Measurements from ENCODE around the gene CCHCR1. TPM values are rescaled to one million over a fixed set of nuclear protein-coding genes. Genes with fewer than 3 reads are reported as not detected.

Gene CCHCR1
- total RNA-seq, 2 donors from 2014 or later: 31.8 to 55.4 TPM

GRCh38 chr6:31118178-31118577 lies 39.4 kb downstream of the CCHCR1 start:
- peaks cover 5% of the 10 kb centered on the region for H3K4me1 ChIP-seq
- no peak overlapping the region for H3K27ac ChIP-seq
- H3K9ac ChIP-seq (ENCODE audit: low read depth in 2 of 2, low read length in 2 of 2): no peak overlapping the region
- H3K27me3 ChIP-seq: no peaks in the 10 kb centered on the region
- H3K4me3 ChIP-seq: no peak overlapping the region
- no peaks in the 10 kb centered on the region for H3K9me3 ChIP-seq
- no peaks in the 10 kb centered on the region for H3K36me3 ChIP-seq
- no peak for DNase-seq
- intact Hi-C loops (cut with DNase I): no loop called here
- TF ChIP-seq CTCF (IDR thresholded peaks at IDR 0.05): no peak

GRCh38 chr6:31116661-31117385 lies 40.8 kb downstream of the CCHCR1 start:
- no peak for DNase-seq

GRCh38 chr6:31115941-31116560 lies 41.6 kb downstream of the CCHCR1 start:
- Histone ChIP-seq H3K27ac (no peak overlapping the region), H3K27me3 (no peaks in the 10 kb centered on the region), H3K4me3 (no peak overlapping the region), H3K9me3 (no peaks in the 10 kb centered on the region), H3K9ac (ENCODE audit: low read depth in 2 of 2, low read length in 2 of 2) (no peak overlapping the region), H3K4me1 (peaks cover 5% of the 10 kb centered on the region), H3K36me3 (no peaks in the 10 kb centered on the region)
- no peak for TF ChIP-seq CTCF (IDR thresholded peaks at IDR 0.05)
- intact Hi-C loops (cut with DNase I): no loop called here
- DNase-seq: no peak

More at GRCh38 chr6:31116661-31117385, 40.8 kb downstream of the CCHCR1 start:
- Histone ChIP-seq H3K36me3 (no peaks in the 10 kb centered on the region), H3K4me3 (no peak overlapping the region), H3K27me3 (no peaks in the 10 kb centered on the region), H3K4me1 (peaks cover 5% of the 10 kb centered on the region), H3K27ac (no peak overlapping the region), H3K9ac (ENCODE audit: low read depth in 2 of 2, low read length in 2 of 2) (no peak overlapping the region), H3K9me3 (no peaks in the 10 kb centered on the region)
- TF ChIP-seq CTCF (IDR thresholded peaks at IDR 0.05): no peak
- intact Hi-C loops (cut with DNase I): no loop called here

- intact Hi-C loops (cut with DNase I): no loop called here
- Histone ChIP-seq H3K9ac (ENCODE audit: low read depth in 2 of 2, low read length in 2 of 2) (peak overlapping the region in 1 of 2 donors; percentile 41), H3K27ac (no peak overlapping the region), H3K9me3 (no peaks in the 10 kb centered on the region), H3K27me3 (no peaks in the 10 kb centered on the region), H3K4me1 (peaks cover 5% of the 10 kb centered on the region), H3K36me3 (no peaks in the 10 kb centered on the region), H3K4me3 (no peak overlapping the region)
- no peak for DNase-seq
- TF ChIP-seq CTCF (IDR thresholded peaks at IDR 0.05): no peak
Measured at GRCh38 chr6:31114970-31115849, 42.4 kb downstream of the CCHCR1 start.

GRCh38 chr6:31114541-31114878 lies 43.1 kb downstream of the CCHCR1 start, which contains the start of gene PSORS1C1:
PSORS1C1 (plus strand) TSS chr6:31114800; CDS start chr6:31129633, 14,833 bp downstream.
- H3K9me3 ChIP-seq: no peaks in the 10 kb centered on the region
- H3K4me1 ChIP-seq: peaks cover 5% of the 10 kb centered on the region
- TF ChIP-seq CTCF (IDR thresholded peaks at IDR 0.05): no peak
- H3K27ac ChIP-seq: no peak within 1 kb of the TSS
- no peaks in the 10 kb centered on the region for H3K27me3 ChIP-seq
- intact Hi-C loops (cut with DNase I): no loop called here
- DNase-seq: peak; percentile 79
- no peak within 1 kb of the TSS for H3K4me3 ChIP-seq
- no peaks in the 10 kb centered on the region for H3K36me3 ChIP-seq
- H3K9ac ChIP-seq (ENCODE audit: low read depth in 2 of 2, low read length in 2 of 2): peak within 1 kb of the TSS in 1 of 2 donors; percentile 41

Measured in colonic mucosa (tissue), 4 donors.